Calu3 (cell line): ENCODE measurements around the gene NFXL1. TPM values are rescaled to one million over a fixed set of nuclear protein-coding genes. Genes with fewer than 3 reads are reported as not detected.

Experiments used
- BruUV-seq: library from RNA; stranded (reverse); fragments of 400-500 nt; replicated peaks from 2 replicates; lab custom pipeline; 2021; lab: Mats Ljungman, UMichigan
- CTCF ChIA-PET: fragments of 300-600 bp; sonication (Branson Sonifier 250); formaldehyde crosslinking; loops from one replicate; lab custom pipeline; 2022; ENCODE audit warnings: antibody characterized with exemption; lab: Charles Lee
- DNase-seq: peaks from one replicate; pipeline ENCODE4 v3.0.0; 2022
- H3K27ac Mint-ChIP-seq: one replicate; pipeline ENCODE4 v1.8.0; 2022; ENCODE audit warnings: mixed read lengths; ENCODE audit not compliant: unreplicated experiment
- H3K27me3 Mint-ChIP-seq: one replicate; pipeline ENCODE4 v1.8.0; 2022; ENCODE audit warnings: mixed read lengths; ENCODE audit not compliant: unreplicated experiment
- H3K36me3 Mint-ChIP-seq: one replicate; pipeline ENCODE4 v1.8.0; 2022; ENCODE audit warnings: mild to moderate bottlenecking, moderate library complexity, mixed read lengths; ENCODE audit not compliant: insufficient read depth, unreplicated experiment
- H3K4me1 Mint-ChIP-seq: one replicate; pipeline ENCODE4 v1.8.0; 2022; ENCODE audit warnings: mild to moderate bottlenecking, low read depth, mixed read lengths; ENCODE audit not compliant: unreplicated experiment
- H3K4me3 Mint-ChIP-seq: one replicate; pipeline ENCODE4 v1.8.0; 2022; ENCODE audit warnings: mild to moderate bottlenecking, low read depth, moderate library complexity, mixed read lengths; ENCODE audit not compliant: unreplicated experiment
- H3K9me3 Mint-ChIP-seq: one replicate; pipeline ENCODE4 v1.8.0; 2022; ENCODE audit warnings: low read depth, mixed read lengths; ENCODE audit not compliant: unreplicated experiment
- intact Hi-C: fragments of 100-400 bp; cut with micrococcal nuclease; formaldehyde crosslinking; loops from one replicate; pipeline ENCODE4 v1.10.0; 2022; ENCODE audit not compliant: unreplicated experiment
- total RNA-seq: library from RNA; stranded (reverse); gene quantifications from 2 replicates; pipeline ENCODE4 v1.2.3, GENCODE V29; 2022
- TF ChIP-seq, protein P1 (sequence below): fragments of 200-600 bp; IDR thresholded peaks from one replicate; pipeline ENCODE4 v1.8.0; 2022; ENCODE audit warnings: antibody characterized with exemption; ENCODE audit not compliant: unreplicated experiment

The NFXL1 gene
- total RNA-seq, 1 experiment from 2014 or later = 16.1 TPM

DNA sequence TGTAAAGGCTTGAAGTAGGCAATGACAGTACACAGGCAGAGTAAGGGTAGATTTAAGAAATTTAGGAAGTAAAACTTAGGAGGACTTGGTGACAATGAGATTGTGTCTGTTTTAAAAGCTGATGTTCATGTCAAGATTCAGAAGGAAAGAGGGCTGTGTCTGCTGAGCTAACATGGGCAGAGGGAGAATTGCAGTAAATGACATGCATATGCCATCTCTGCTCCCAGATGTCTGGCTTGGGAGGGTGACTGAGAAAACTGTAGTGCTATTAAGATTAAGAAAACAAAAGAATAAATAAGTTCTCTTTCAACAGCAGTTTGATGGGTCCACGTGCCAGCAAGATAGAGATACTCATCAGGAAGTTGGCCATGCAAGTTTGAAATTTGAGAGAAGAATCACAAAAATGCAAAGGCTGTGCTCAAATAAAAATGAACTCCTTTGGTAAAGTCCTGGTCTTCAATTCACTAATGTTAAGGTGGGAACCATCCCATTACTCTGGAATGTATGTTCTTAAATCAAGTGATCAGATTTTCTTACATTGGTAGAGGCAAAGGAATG, 7.2 kb downstream of the NFXL1 start:
- Mint-ChIP-seq H3K36me3 (peaks cover 6% of the 10 kb centered on the region), H3K27ac (no peak overlapping the region), H3K27me3 (no peaks in the 10 kb centered on the region), H3K9me3 (no peaks in the 10 kb centered on the region), H3K4me3 (no peak overlapping the region), H3K4me1 (no peaks in the 10 kb centered on the region)
- TF ChIP-seq, protein P1, sequence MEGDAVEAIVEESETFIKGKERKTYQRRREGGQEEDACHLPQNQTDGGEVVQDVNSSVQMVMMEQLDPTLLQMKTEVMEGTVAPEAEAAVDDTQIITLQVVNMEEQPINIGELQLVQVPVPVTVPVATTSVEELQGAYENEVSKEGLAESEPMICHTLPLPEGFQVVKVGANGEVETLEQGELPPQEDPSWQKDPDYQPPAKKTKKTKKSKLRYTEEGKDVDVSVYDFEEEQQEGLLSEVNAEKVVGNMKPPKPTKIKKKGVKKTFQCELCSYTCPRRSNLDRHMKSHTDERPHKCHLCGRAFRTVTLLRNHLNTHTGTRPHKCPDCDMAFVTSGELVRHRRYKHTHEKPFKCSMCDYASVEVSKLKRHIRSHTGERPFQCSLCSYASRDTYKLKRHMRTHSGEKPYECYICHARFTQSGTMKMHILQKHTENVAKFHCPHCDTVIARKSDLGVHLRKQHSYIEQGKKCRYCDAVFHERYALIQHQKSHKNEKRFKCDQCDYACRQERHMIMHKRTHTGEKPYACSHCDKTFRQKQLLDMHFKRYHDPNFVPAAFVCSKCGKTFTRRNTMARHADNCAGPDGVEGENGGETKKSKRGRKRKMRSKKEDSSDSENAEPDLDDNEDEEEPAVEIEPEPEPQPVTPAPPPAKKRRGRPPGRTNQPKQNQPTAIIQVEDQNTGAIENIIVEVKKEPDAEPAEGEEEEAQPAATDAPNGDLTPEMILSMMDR = no peak
- CTCF ChIA-PET = no interaction called here
- DNase-seq = no peak
- no TSS peak for BruUV-seq
- intact Hi-C loops = no loop called here

DNA sequence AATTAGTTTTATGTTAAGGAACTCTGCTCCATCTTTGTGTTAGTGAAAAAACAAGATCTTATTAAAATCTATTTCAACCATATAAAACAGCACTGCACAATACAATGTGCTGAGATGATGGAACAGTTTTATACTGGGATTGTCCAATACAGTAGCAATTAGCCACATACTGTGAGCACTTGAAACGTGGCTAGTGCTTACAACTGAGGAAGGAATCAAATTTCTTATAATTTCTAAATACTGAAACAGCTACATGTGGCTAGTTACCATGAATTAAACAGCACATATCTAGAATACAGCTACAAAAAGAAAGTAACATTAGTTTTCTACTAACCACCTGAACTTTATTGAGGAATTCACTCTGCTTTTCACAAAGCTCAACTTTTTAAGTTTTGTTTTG, 14.7 kb downstream of the NFXL1 start:
- H3K36me3 Mint-ChIP-seq = peaks cover 24% of the 10 kb centered on the region
- TF ChIP-seq, protein P1 = no peak
- no peak overlapping the region for H3K4me3 Mint-ChIP-seq
- H3K9me3 Mint-ChIP-seq = no peaks in the 10 kb centered on the region
- intact Hi-C loops = no loop called here
- no peak for DNase-seq
- BruUV-seq = no TSS peak
- CTCF ChIA-PET = no interaction called here
- H3K27ac Mint-ChIP-seq = no peak overlapping the region
- H3K27me3 Mint-ChIP-seq = no peaks in the 10 kb centered on the region
- no peaks in the 10 kb centered on the region for H3K4me1 Mint-ChIP-seq

DNA sequence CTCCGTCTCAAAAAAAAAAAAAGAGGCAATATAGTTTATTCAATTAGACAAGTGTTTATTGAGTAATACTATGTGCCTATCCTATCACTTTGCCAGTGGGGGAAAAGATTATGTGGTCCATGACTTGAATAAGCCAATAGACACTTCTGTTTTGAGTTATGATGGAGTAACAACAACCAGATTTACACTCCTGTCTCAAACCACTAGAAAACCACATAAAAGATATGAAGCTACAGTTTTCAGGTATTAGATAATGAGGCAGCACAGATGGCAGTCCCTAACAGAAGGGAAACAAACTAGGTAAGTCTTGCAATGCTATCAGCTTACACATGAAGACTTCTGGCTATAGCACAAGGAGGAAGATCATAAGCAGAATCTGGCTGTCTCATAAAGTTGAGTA, 22.5 kb downstream of the NFXL1 start:
- intact Hi-C loops = no loop called here
- TF ChIP-seq, protein P1 = no peak
- Mint-ChIP-seq H3K4me3 (no peak overlapping the region), H3K27ac (no peak overlapping the region), H3K9me3 (no peaks in the 10 kb centered on the region), H3K4me1 (no peaks in the 10 kb centered on the region), H3K36me3 (peaks cover 18% of the 10 kb centered on the region), H3K27me3 (no peaks in the 10 kb centered on the region)
- CTCF ChIA-PET = no interaction called here
- no TSS peak for BruUV-seq
- DNase-seq = no peak

DNA sequence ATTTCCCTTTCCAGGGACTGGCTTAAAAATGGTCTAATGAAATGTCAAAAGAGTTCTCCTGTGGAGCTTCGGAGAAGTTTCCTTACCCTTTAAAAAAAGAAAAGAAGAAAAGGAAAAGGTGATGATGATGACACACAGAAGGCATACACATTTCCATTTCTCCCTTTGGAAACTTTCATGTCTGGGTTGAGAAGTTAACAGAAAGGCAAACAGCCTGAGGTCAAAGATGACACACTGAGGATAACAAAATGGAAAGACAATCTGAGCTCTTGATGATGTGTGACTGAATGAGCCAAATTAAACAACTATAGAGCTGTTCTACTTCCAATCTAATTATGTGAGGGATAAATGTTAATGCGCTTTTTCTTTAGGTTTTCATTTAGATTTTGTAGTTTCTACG, 32.2 kb downstream of the NFXL1 start:
- Mint-ChIP-seq H3K27ac (no peak overlapping the region), H3K27me3 (no peaks in the 10 kb centered on the region), H3K9me3 (no peaks in the 10 kb centered on the region), H3K4me3 (no peak overlapping the region), H3K4me1 (no peaks in the 10 kb centered on the region), H3K36me3 (peaks cover 20% of the 10 kb centered on the region)
- DNase-seq = no peak
- TF ChIP-seq, protein P1 = no peak
- intact Hi-C loops = no loop called here
- no TSS peak for BruUV-seq
- CTCF ChIA-PET = no interaction called here
